A375 (cell line): Measurements from ENCODE around the gene TMEM106A. TPM values are rescaled to one million over a fixed set of nuclear protein-coding genes. Genes with fewer than 3 reads are reported as not detected.

Experiments
- small RNA-seq: library from RNA; depleted of rRNA; stranded (forward); fragments of <200 nt; gene quantifications from one replicate; pipeline ENCODE3, GENCODE V24; 2014
- total RNA-seq: library from RNA; depleted of rRNA; stranded (reverse); fragments of >200 nt; shearing (Covaris generic); gene quantifications from 2 replicates; pipeline ENCODE4 v1.2.3, GENCODE V29; 2014; rRNA removed

Gene TMEM106A, protein sequence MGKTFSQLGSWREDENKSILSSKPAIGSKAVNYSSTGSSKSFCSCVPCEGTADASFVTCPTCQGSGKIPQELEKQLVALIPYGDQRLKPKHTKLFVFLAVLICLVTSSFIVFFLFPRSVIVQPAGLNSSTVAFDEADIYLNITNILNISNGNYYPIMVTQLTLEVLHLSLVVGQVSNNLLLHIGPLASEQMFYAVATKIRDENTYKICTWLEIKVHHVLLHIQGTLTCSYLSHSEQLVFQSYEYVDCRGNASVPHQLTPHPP
- total RNA-seq = 2.0 and 2.3 TPM in 2 replicates

DNA sequence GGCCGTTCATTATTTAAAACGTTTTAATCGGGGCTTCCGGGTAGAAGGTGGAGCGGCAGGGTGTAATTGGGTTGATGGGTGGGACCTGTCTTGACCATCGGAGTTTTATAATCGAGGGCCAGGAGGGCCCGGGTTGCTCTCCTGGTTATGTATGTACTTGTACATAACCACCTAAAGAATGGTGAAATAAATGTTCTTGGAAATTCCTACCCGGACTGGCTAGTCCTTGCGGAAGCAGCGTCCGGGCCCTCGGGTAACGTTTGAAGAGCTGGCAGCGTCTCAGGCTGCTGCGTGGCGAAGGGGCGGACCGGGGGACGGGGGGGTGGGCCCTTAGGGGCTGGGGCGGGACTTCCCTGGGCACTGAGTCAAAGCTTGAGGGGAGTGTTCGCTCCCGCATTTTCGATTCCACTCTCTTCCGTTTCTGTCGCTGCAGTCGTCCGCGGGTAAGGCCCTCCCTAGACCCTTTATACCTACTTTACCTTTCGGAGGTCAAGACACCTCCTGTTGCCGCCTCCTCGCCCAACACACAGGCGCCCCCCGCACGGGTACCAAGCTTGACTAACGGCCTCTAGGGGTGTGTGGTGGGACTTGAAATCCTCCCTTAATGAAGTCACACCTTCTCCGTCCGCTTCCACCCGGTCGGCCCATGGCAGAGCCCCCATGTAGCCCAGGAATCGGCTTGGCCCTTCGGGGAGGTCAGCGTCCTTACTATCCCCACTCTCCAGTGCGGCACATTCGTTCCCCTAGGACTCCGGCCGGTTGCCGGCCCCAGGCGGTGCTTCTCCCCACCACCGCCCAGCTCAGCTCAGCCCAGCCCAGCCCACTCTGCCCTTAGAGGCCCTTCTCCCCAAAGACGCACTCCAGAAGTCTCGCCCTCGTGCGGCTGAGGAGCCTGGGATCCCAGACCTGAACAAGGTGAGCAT lies at the start of gene TMEM106A:
TMEM106A (plus strand) TSS at position 396 of the 923 bp plus-strand sequence. CDS start 1,167 bp downstream, outside the sequence.

DNA sequence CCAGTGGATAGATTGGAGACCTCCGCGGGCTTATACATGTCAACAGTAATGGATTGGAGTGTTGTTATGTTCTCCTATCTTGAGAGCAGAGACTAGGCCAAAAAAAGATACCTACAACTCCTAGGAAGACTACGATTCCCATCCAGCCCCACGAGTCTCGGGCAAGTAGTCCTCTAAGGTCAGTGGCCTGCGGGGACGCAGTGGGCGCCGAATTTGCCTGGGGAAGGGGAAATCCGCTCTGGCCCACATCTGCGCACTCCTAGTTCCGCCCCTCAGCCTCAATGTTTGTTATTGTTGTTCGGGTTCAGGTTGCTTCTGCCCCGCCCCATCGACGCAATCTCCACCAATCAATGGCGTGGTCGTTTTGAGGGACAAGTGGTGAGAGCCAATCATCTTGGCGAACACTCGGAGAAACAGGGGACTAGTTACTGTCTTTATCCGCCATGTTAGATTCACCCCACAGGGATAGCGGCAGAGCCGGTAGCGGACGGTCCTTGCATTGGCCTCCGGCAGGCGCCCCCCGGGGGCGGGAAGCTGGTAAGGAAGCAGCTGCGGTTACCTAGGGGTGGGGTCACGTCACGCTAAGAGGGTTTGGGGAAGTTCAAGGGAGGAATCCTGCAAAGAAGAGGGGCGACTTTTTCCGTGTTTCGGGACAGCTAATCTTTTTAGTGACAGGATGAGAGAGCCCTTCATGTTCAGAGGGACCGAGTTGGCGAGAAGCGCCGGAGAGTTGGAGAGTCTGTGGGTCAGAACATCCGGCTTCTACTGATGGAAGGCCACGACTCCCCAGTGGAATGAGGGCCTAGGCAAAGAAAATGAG lies 40.7 kb upstream of the TMEM106A start, which contains the start of gene NBR1:
NBR1 (plus strand) TSS at position 449 of the 820 bp plus-strand sequence. CDS start 4,586 bp downstream, outside the sequence.

DNA sequence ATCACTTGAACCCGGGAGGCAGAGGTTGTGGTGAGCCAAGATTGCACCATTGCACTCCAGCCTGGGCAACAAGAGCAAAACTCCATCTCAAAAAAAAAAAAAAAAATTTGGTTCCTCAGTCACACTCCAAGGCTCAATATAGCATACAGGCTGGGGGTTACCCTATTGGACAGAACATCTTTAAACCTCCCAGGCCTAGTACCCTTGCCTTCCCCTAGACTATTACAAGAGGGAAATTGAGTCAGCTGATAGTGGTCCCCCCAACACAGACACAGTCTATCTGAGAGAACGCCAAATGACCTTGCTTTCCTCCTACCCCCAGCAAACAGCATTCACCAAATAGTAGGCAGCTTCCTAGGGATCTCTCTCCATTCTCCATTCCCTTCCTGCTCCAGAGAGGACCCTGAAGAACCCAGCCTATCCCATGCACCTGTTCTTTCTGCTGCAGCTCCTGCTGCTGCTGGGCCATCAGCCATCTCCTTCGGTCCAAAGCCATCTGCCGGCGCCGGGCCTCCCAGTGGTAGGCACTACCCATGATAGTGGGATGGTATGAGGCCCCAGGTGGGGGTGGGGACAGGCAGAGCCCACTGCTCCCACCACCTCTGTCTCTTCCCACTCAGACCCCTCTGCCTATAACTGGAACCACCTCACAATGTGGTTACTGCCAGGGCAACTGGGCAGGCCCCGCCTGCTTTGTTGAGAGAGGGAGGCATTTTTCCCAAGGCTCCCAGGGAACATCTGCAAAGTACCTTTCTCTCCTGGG lies 16.5 kb downstream of the TMEM106A start, which contains the start of gene CCDC200:
CCDC200 (minus strand) TSS at position 604 of the 763 bp plus-strand sequence; CDS start at position 535, 69 bp downstream.

DNA sequence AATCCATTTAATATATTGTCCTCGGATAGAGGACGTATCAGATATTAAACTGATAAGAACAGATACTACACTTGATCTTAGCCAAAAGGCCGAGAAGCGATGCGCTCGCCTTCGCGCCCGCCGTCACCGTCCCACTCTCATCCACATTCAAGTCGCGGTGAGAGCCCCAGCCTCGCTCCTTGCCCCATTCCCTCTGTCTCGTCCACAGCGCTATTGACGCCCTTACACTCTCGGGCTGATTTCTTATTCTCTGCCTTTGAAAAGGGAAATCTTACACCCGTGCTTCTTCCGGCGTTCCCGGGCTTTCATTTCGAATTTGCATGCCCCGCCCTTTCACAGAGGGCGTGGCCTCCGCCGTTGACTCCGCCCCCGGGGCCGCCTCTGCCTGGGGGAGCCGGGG lies 22.2 kb downstream of the TMEM106A start, which contains the start of gene RNU2-1:
RNU2-1 (minus strand) TSS at position 101 of the 400 bp plus-strand sequence.

Small RNA genes lying within 50 kb of the gene (small RNA-seq; reads per million reads assigned to genes)
- gene AC060780.2 (not detected), gene AC060780.3 (not detected), gene RF00004 (not detected), gene RNU2-1 (not detected)

Other genes starting within 250 kb of the TMEM106A start
- 47.4 and 55.4 TPM in 2 replicates for gene AARSD1, start 247.4 kb upstream of the TMEM106A start, total RNA-seq
- gene PTGES3L, start 231.8 kb upstream of the TMEM106A start, total RNA-seq = 0.30 and 0.69 TPM in 2 replicates
- gene RUNDC1, start 231.3 kb upstream of the TMEM106A start, total RNA-seq = 13.0 and 14.3 TPM in 2 replicates
- gene RPL27, start 213.5 kb upstream of the TMEM106A start, total RNA-seq = 1,972 and 1,977 TPM in 2 replicates
- gene IFI35, start 205.1 kb upstream of the TMEM106A start, total RNA-seq = 59.1 and 62.8 TPM in 2 replicates
- gene VAT1, start 189.5 kb upstream of the TMEM106A start, total RNA-seq = 93.3 and 111 TPM in 2 replicates
- gene RND2, start 186.6 kb upstream of the TMEM106A start, total RNA-seq = 0.21 TPM in 1 of 2 replicates, not detected in the other
- 57.7 and 57.8 TPM in 2 replicates for gene BRCA1, start 86.5 kb upstream of the TMEM106A start, total RNA-seq
- gene NBR1, start 40.7 kb upstream of the TMEM106A start, total RNA-seq = 82.3 and 83.6 TPM in 2 replicates
- 0.23 TPM in 1 of 2 replicates, not detected in the other for gene CCDC200, start 16.7 kb downstream of the TMEM106A start, total RNA-seq
- gene RNU2-1, start 22.1 kb downstream of the TMEM106A start, total RNA-seq = not detected in 2 replicates
- 16.9 and 22.3 TPM in 2 replicates for gene ARL4D, start 187.1 kb downstream of the TMEM106A start, total RNA-seq